ENCODE measurements around the gene VPS4A. TPM values are rescaled to one million over a fixed set of nuclear protein-coding genes. Genes with fewer than 3 reads are reported as not detected.
A peak's percentile ranks its signal among the peaks of the same experiment; 100 is the strongest.

VPS4A gene
- total RNA-seq, 1 donor from 2014 or later, result 28.9 TPM

GRCh38 chr16:69311533-69312387 is 610 bp downstream of the VPS4A start:
- Histone ChIP-seq H3K27me3 (ENCODE audit: insufficient read depth, low read length) (no peaks in the 10 kb centered on the region), H3K4me2 (ENCODE audit: low read length) (peak overlapping the region; percentile 99), H3K4me3 (ENCODE audit: insufficient read depth, low read depth, low read length) (peak overlapping the region; percentile 88), H3K27ac (ENCODE audit: low read depth, low read length) (peak overlapping the region; percentile 75), H3K4me1 (ENCODE audit: insufficient read depth, low read length) (peaks cover 15% of the 10 kb centered on the region), H3K79me2 (ENCODE audit: insufficient read depth, low read length) (peaks cover 52% of the 10 kb centered on the region), H2AFZ (ENCODE audit: low read depth, low read length) (peak overlapping the region; percentile 45), H3K9ac (ENCODE audit: low read length) (peak overlapping the region; percentile 93), H3K36me3 (ENCODE audit: insufficient read depth, low read length) (peaks cover 12% of the 10 kb centered on the region), H3K9me3 (ENCODE audit: insufficient read depth, low read depth, low read length) (no peaks in the 10 kb centered on the region), H4K20me1 (ENCODE audit: insufficient read depth, low read length) (peaks cover 35% of the 10 kb centered on the region)
- H3K36me3 Mint-ChIP-seq (ENCODE audit: low read depth, unreplicated experiment), result peaks cover 11% of the 10 kb centered on the region
- peak overlapping the region; percentile 95 for H3K27ac Mint-ChIP-seq (ENCODE audit: unreplicated experiment)
- FAIRE-seq (no peak), DNase-seq (ENCODE audit: low read depth) (no peak)
- no peaks in the 10 kb centered on the region for H3K27me3 Mint-ChIP-seq (ENCODE audit: low read depth, unreplicated experiment)
- H3K4me3 Mint-ChIP-seq (ENCODE audit: unreplicated experiment), result peak overlapping the region; percentile 98
- H3K9me3 Mint-ChIP-seq (ENCODE audit: unreplicated experiment), result no peaks in the 10 kb centered on the region
- TF ChIP-seq, protein P1, sequence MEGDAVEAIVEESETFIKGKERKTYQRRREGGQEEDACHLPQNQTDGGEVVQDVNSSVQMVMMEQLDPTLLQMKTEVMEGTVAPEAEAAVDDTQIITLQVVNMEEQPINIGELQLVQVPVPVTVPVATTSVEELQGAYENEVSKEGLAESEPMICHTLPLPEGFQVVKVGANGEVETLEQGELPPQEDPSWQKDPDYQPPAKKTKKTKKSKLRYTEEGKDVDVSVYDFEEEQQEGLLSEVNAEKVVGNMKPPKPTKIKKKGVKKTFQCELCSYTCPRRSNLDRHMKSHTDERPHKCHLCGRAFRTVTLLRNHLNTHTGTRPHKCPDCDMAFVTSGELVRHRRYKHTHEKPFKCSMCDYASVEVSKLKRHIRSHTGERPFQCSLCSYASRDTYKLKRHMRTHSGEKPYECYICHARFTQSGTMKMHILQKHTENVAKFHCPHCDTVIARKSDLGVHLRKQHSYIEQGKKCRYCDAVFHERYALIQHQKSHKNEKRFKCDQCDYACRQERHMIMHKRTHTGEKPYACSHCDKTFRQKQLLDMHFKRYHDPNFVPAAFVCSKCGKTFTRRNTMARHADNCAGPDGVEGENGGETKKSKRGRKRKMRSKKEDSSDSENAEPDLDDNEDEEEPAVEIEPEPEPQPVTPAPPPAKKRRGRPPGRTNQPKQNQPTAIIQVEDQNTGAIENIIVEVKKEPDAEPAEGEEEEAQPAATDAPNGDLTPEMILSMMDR (IDR thresholded peaks at IDR 0.05; ENCODE audit: insufficient read depth, low read depth, low read length), result no peak
- no peak for TF ChIP-seq EZH2 (IDR thresholded peaks at IDR 0.05; ENCODE audit: insufficient read depth, low read length)
- no peaks in the 10 kb centered on the region for H3K4me1 Mint-ChIP-seq (ENCODE audit: low read depth, unreplicated experiment)

DNA sequence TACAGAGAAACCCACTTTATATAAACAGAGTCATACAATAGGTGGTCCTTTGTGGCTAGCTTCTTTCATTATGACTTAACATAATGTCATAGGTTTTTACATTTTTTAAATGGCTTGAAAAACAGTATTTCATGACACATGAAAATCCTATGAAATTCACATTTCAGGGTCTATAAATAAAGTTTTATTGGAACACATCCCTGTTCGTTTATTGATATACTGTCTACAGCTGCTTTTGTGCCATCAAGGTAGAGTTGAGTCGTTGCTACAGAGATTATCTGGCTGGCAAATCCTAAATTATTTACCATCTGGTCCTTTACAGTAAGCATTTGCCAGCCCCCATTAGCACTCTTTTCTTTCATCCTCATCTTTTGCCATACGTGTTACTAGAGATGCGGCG is 2.3 kb downstream of the VPS4A start:
- peak overlapping the region; percentile 65 for H3K4me3 Mint-ChIP-seq (ENCODE audit: unreplicated experiment)
- peaks cover 57% of the 10 kb centered on the region for H3K79me2 ChIP-seq (ENCODE audit: insufficient read depth, low read length)

More for the DNA sequence above, 2.3 kb downstream of the VPS4A start:
- Histone ChIP-seq H4K20me1 (ENCODE audit: insufficient read depth, low read length) (peaks cover 44% of the 10 kb centered on the region), H3K4me2 (ENCODE audit: low read length) (no peak overlapping the region), H3K9ac (ENCODE audit: low read length) (no peak overlapping the region), H2AFZ (ENCODE audit: low read depth, low read length) (no peak overlapping the region), H3K36me3 (ENCODE audit: insufficient read depth, low read length) (peaks cover 18% of the 10 kb centered on the region), H3K27me3 (ENCODE audit: insufficient read depth, low read length) (no peaks in the 10 kb centered on the region), H3K4me1 (ENCODE audit: insufficient read depth, low read length) (peaks cover 15% of the 10 kb centered on the region), H3K9me3 (ENCODE audit: insufficient read depth, low read depth, low read length) (no peaks in the 10 kb centered on the region), H3K4me3 (ENCODE audit: insufficient read depth, low read depth, low read length) (no peak overlapping the region), H3K27ac (ENCODE audit: low read depth, low read length) (no peak overlapping the region)
- H3K27ac Mint-ChIP-seq (ENCODE audit: unreplicated experiment), result no peak overlapping the region
- no peak for TF ChIP-seq EZH2 (IDR thresholded peaks at IDR 0.05; ENCODE audit: insufficient read depth, low read length)
- TF ChIP-seq, protein P1 (IDR thresholded peaks at IDR 0.05; ENCODE audit: insufficient read depth, low read depth, low read length), result no peak
- H3K9me3 Mint-ChIP-seq (ENCODE audit: unreplicated experiment), result no peaks in the 10 kb centered on the region
- DNase-seq (ENCODE audit: low read depth) (no peak), FAIRE-seq (no peak)
- no peaks in the 10 kb centered on the region for H3K27me3 Mint-ChIP-seq (ENCODE audit: low read depth, unreplicated experiment)
- H3K36me3 Mint-ChIP-seq (ENCODE audit: low read depth, unreplicated experiment), result peaks cover 13% of the 10 kb centered on the region
- H3K4me1 Mint-ChIP-seq (ENCODE audit: low read depth, unreplicated experiment), result no peaks in the 10 kb centered on the region

Data from astrocyte (in vitro differentiated cells and primary cell).